Fibroblast of lung (primary cell): ENCODE results near the gene KIRREL3.

Experiments used
- EZH2 ChIP-seq: IDR thresholded peaks from 2 replicates; pipeline ENCODE4 v1.5.1; 2012; ENCODE audit warnings: low read length, control low read depth, mild to moderate bottlenecking; ENCODE audit errors: missing control alignments
- TF ChIP-seq, protein P1 (sequence below), 2 donors: IDR thresholded peaks in 1 of 2; conservative IDR thresholded peaks in 1 of 2; 1 replicate in 1 of 2; 2 replicates in 1 of 2; pipeline ENCODE4 v1.5.1; 2011 to 2012; ENCODE audit warnings: low read length in 2 of 2, control low read depth in 1 of 2, inconsistent platforms in 1 of 2, low read depth in 1 of 2, mild to moderate bottlenecking in 1 of 2

DNA sequence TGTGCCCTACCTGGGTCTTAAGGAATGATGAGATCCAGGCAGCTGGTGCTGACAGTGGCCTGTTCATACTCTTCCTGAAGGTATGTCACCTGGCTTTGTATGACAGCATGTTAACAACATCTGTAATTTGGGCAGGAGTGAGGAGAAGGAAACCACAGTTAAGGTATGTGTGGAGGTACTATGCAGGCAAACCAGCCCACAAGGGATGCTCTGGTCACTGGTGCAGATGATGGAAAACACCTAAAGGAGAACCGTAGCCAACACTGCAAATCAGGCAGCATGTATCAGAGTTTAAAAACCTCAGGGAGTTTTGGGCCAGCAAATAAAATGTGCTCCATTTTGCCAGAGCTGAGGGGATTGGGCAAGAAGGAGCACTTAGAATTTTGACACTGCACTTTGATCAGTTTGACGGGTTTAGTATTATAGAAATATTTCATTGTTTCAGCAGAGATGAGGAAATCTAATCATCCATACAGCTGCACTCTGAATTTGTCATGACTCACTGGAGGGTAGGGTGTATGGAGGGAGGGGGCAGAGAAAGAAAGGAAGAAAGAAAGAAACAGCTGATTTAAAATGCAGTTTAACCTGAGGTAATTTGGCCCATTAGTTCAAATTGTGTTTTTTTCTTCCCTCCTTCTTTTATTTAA, 260.9 kb downstream of the KIRREL3 start:
- TF ChIP-seq, protein P1, sequence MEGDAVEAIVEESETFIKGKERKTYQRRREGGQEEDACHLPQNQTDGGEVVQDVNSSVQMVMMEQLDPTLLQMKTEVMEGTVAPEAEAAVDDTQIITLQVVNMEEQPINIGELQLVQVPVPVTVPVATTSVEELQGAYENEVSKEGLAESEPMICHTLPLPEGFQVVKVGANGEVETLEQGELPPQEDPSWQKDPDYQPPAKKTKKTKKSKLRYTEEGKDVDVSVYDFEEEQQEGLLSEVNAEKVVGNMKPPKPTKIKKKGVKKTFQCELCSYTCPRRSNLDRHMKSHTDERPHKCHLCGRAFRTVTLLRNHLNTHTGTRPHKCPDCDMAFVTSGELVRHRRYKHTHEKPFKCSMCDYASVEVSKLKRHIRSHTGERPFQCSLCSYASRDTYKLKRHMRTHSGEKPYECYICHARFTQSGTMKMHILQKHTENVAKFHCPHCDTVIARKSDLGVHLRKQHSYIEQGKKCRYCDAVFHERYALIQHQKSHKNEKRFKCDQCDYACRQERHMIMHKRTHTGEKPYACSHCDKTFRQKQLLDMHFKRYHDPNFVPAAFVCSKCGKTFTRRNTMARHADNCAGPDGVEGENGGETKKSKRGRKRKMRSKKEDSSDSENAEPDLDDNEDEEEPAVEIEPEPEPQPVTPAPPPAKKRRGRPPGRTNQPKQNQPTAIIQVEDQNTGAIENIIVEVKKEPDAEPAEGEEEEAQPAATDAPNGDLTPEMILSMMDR (conservative IDR thresholded peaks at IDR 0.05 in 1 of 2, IDR thresholded peaks at IDR 0.05 in 1 of 2; ENCODE audit: low read depth in 1 of 2, low read length in 2 of 2), result no peak
- no peak for TF ChIP-seq EZH2
